Duodenal mucosa (tissue), 2 donors: Measurements from ENCODE around the gene RABGAP1L.
A peak's percentile ranks its signal among the peaks of the same experiment; 100 is the strongest.
"Not testable (repeated sequence)": the region's sequence is repeated elsewhere in the genome, so short reads cannot be mapped to it uniquely, and the experiment has no call there.

Experiments used
- H3K27ac ChIP-seq: one replicate; pipeline ENCODE4 v1.7.0; 2013; ENCODE audit warnings: low read depth, low read length
- H3K27me3 ChIP-seq, 2 donors: one replicate each; pipeline ENCODE4 v1.7.0; 2013; ENCODE audit warnings: low read length in 2 of 2, control low read depth in 1 of 2; ENCODE audit not compliant: insufficient read depth in 2 of 2, control insufficient read depth in 1 of 2
- H3K36me3 ChIP-seq, 2 donors: one replicate each; pipeline ENCODE4 v1.7.0; 2013; ENCODE audit warnings: low read length in 2 of 2, control low read depth in 1 of 2; ENCODE audit not compliant: insufficient read depth in 2 of 2, control insufficient read depth in 1 of 2
- H3K4me1 ChIP-seq, 2 donors: one replicate each; pipeline ENCODE4 v1.7.0; 2013; ENCODE audit warnings: low read length in 2 of 2, control low read depth in 1 of 2; ENCODE audit not compliant: insufficient read depth in 2 of 2, control insufficient read depth in 1 of 2
- H3K4me3 ChIP-seq, 2 donors: one replicate each; pipeline ENCODE4 v1.7.0; 2013; ENCODE audit warnings: low read length in 2 of 2, low read depth in 1 of 2
- H3K9ac ChIP-seq, 2 donors: one replicate each; pipeline ENCODE4 v1.7.0; 2013; ENCODE audit warnings: low read length in 2 of 2, low read depth in 1 of 2
- H3K9me3 ChIP-seq, 2 donors: one replicate each; pipeline ENCODE4 v1.7.0; 2013; ENCODE audit warnings: low read length in 2 of 2, control low read depth in 1 of 2; ENCODE audit not compliant: control insufficient read depth in 1 of 2

Gene RABGAP1L

DNA sequence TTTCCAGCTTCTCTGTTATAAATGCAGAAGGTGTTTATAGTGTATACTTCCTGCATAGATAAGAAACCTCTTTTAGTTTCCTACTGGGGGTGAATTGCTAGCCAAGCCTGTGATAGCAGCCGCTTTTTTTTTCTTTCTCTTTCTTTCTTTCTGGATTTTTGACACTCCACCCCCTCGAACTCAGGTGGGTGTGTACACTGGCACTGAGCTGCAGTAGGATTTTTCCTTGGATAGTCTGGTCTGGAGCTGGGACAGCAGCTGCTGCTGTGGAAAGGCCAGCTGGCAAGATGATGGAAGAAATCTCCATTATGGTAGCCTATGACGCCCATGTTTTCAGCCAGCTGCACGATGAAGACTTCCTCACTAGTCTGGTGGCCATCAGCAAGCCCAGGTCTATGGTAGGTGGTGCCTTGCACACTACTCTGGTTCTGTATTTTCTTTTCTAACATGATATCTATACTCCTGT lies 717.9 kb downstream of the RABGAP1L start:
- peak overlapping the region; percentile 69 for H3K4me3 ChIP-seq
- no peaks in the 10 kb centered on the region for H3K36me3 ChIP-seq
- peak overlapping the region; percentile 45 to 52 for H3K9ac ChIP-seq
- peak overlapping the region; percentile 39 for H3K27ac ChIP-seq
- H3K27me3 ChIP-seq: no peaks in the 10 kb centered on the region
- H3K4me1 ChIP-seq: no peaks in the 10 kb centered on the region
- H3K9me3 ChIP-seq: no peaks in the 10 kb centered on the region

DNA sequence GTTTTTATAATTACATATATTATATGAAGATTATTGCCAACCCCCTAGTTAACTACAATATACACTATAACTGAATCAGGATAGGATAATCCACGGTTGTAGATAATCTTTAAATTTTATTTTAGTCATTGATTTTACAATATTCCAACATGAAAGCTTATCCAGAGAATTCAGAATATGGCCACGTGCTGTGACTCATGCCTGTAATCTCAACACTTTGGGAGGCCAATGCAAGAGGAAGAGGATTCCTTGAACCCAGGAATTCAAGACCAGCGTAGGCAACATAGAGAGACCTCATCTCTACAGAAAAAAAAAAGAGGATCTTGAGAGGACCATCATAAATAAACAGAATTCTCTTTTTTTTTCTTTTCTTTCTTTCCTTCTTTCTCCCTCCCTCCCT lies 720.9 kb downstream of the RABGAP1L start:
- no peaks in the 10 kb centered on the region for H3K9me3 ChIP-seq
- no peaks in the 10 kb centered on the region for H3K36me3 ChIP-seq
- no peak overlapping the region for H3K27ac ChIP-seq
- H3K4me1 ChIP-seq: peaks cover 11 to 21% of the 10 kb centered on the region in 2 donors
- no peak overlapping the region for H3K9ac ChIP-seq
- H3K4me3 ChIP-seq: no peak overlapping the region
- H3K27me3 ChIP-seq: no peaks in the 10 kb centered on the region

GRCh38 chr1:174883409-174883808 lies 724.1 kb downstream of the RABGAP1L start:
- H3K27me3 ChIP-seq: no peaks in the 10 kb centered on the region
- no peak overlapping the region for H3K9ac ChIP-seq
- H3K27ac ChIP-seq: no peak overlapping the region
- peaks cover 21 to 32% of the 10 kb centered on the region in 2 donors for H3K4me1 ChIP-seq
- H3K4me3 ChIP-seq: no peak overlapping the region
- H3K9me3 ChIP-seq: no peaks in the 10 kb centered on the region
- peaks cover 0 to 3% of the 10 kb centered on the region in 2 donors for H3K36me3 ChIP-seq

DNA sequence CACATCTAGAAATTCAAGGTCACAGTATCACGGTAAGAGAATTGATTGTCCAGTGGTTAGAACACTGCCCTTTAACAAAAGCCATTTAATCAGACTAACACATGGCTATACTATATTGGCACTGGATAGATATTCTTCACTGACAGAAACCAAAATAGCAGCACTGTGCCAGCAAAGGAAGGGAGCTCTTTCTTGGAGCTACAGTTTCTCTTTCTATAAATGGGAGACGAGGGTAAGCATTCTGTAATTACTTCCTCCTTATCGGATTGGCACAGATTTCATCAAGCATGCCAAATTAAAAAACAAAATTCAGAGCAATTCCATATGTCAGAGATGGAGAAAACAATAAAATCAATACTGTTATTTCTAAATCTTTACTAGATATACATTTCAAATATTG lies 724.7 kb downstream of the RABGAP1L start:
- Histone ChIP-seq H3K27ac (no peak overlapping the region), H3K9me3 (no peaks in the 10 kb centered on the region), H3K9ac (no peak overlapping the region), H3K27me3 (no peaks in the 10 kb centered on the region), H3K4me3 (no peak overlapping the region), H3K36me3 (peaks cover 0 to 3% of the 10 kb centered on the region in 2 donors), H3K4me1 (peaks cover 21 to 32% of the 10 kb centered on the region in 2 donors)

GRCh38 chr1:174884566-174884965 lies 725.2 kb downstream of the RABGAP1L start:
- peaks cover 21 to 32% of the 10 kb centered on the region in 2 donors for H3K4me1 ChIP-seq
- no peak overlapping the region for H3K27ac ChIP-seq
- H3K4me3 ChIP-seq: no peak overlapping the region
- no peaks in the 10 kb centered on the region for H3K27me3 ChIP-seq
- peaks cover 0 to 3% of the 10 kb centered on the region in 2 donors for H3K36me3 ChIP-seq
- H3K9me3 ChIP-seq: no peaks in the 10 kb centered on the region
- no peak overlapping the region for H3K9ac ChIP-seq

- Histone ChIP-seq H3K9me3 (no peaks in the 10 kb centered on the region), H3K4me1 (peaks cover 14 to 21% of the 10 kb centered on the region in 2 donors), H3K36me3 (peaks cover 3 to 6% of the 10 kb centered on the region in 2 donors), H3K27ac (no peak overlapping the region), H3K9ac (no peak overlapping the region), H3K4me3 (no peak overlapping the region), H3K27me3 (no peaks in the 10 kb centered on the region)
Observed at GRCh38 chr1:174890024-174890423, 730.7 kb downstream of the RABGAP1L start.

DNA sequence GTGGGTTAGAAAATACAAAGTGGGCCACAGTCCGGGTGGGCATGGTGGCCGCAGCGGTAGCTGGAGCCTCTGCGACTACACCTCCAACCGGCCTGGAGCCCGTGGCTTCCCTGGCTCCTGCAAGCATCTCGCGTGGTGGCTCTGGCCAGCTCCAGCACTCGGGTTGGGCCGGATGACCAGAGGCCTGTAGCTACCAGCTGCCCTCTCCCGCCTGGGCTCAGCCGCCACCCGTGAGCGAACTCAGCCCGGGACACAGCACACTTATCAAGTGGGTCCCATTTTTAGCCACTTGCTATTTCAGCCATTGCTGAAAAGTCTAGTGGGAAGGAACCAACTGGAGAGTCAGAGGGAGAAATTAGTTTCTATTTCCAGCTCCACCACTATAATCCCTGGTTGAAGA lies 732.7 kb downstream of the RABGAP1L start:
- Histone ChIP-seq H3K9ac (no peak overlapping the region), H3K27ac (no peak overlapping the region), H3K4me3 (no peak overlapping the region), H3K36me3 (peaks cover 0 to 6% of the 10 kb centered on the region in 2 donors), H3K4me1 (peaks cover 6 to 13% of the 10 kb centered on the region in 2 donors), H3K9me3 (no peaks in the 10 kb centered on the region), H3K27me3 (no peaks in the 10 kb centered on the region)

DNA sequence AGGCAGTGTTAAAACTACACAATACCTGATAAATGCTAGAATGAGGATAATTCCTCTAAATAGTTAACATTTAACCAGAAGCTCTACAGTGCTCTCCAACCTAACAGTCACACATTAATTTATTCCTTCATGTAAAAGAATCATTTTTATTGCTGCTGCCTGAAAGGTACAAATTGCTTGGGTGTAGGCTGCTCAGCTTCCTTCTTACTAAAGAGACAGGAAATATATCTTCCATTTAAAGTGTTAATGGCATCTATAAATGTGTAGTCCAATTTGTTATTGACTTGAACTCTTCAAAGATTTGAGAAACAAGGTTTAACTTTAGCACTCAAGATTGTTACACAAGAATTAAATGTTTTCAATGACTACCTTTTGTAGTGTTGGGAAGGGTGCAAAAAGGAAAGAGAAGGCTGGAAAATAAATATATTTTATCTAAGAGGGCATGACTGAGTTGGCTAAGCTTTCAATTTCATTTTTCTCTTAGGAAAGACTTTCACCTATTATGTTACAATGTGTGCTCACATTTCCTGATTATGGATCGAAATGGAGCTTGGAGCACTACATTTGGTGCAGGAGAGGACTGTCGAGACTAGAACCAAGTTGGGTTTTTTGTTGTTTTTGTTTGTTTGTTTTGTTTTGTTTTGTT lies 734.9 kb downstream of the RABGAP1L start:
- peak overlapping the region; percentile 17 to 41 for H3K4me3 ChIP-seq
- H3K27me3 ChIP-seq: no peaks in the 10 kb centered on the region
- H3K36me3 ChIP-seq: peaks cover 0 to 6% of the 10 kb centered on the region in 2 donors
- no peak overlapping the region for H3K9ac ChIP-seq
- H3K9me3 ChIP-seq: no peaks in the 10 kb centered on the region
- H3K4me1 ChIP-seq: peaks cover 10 to 30% of the 10 kb centered on the region in 2 donors
- H3K27ac ChIP-seq: no peak overlapping the region

DNA sequence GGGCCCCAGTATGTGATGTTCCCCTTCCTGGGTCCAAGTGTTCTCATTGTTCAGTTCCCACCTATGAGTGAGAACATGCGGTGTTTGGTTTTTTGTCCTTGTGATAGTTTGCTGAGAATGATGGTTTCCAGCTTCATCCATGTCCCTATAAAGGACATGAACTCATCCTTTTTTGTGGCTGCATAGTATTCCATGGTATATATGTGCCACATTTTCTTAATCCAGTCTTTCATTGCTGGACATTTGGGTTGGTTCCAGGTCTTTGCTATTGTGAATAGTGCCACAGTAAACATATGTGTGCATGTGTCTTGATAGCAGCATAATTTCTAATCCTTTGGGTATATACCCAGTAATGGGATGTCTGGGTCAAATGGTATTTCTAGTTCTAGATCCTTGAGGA lies 736.3 kb downstream of the RABGAP1L start:
- H3K9me3 ChIP-seq, H3K4me3 ChIP-seq: not testable (repeated sequence)

DNA sequence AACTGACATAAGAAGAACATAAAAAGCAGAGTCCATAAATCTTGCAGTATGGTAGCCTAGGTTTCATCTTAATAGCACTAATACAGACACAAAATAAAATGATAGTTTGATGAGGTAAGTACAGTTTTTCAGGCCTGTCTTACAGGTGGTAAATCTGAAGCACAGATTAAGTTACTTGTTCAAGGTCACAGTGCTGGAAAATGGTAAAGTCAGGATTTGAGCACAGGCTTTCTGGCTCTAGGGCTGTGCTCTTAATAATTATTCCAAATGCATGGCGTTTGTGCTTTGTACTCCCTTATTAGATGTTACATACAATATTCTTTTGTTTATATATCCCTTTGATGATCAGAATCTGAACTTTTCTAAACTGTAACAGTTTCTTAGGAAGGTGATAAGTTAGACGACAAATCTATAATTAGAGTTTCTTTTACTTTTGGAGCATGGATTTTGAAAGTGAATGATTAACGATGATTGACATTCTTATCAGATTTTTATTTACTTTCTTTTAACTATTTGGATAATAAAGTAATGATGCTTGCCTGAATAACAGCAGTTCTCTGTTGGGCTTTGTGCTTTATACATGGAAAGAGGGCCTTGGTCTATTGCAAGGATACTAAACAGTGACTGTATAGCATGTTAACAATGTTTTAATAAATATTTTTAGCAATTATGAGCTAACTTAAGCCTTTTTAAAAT lies 738.9 kb downstream of the RABGAP1L start:
- H3K36me3 ChIP-seq: no peaks in the 10 kb centered on the region
- peaks cover 6 to 27% of the 10 kb centered on the region in 2 donors for H3K4me1 ChIP-seq
- no peak overlapping the region for H3K9ac ChIP-seq
- H3K4me3 ChIP-seq: no peak overlapping the region
- H3K9me3 ChIP-seq: no peaks in the 10 kb centered on the region
- H3K27me3 ChIP-seq: no peaks in the 10 kb centered on the region
- H3K27ac ChIP-seq: no peak overlapping the region

More for the DNA sequence above, 736.3 kb downstream of the RABGAP1L start:
- not testable (repeated sequence) for H3K27ac ChIP-seq, H3K27me3 ChIP-seq, H3K9ac ChIP-seq, H3K36me3 ChIP-seq
- peaks cover 6 to 30% of the 10 kb centered on the region in 2 donors for H3K4me1 ChIP-seq
